ENCODE data around the gene GALNT6. TPM values are rescaled to one million over a fixed set of nuclear protein-coding genes. Genes with fewer than 3 reads are reported as not detected.

Gene GALNT6
- total RNA-seq, 1 donor from 2014 or later, result 1.7 TPM

- intact Hi-C loops (cut with DNase I), result no loop called here
- ATAC-seq (no peak), DNase-seq (ENCODE audit: missing footprints) (no peak)
These were observed 1.8 kb downstream of the GALNT6 start for GRCh38 chr12:51389302-51389999.

- ATAC-seq (no peak), DNase-seq (ENCODE audit: missing footprints) (no peak)
- intact Hi-C loops (cut with DNase I), result no loop called here
These were observed 2.4 kb downstream of the GALNT6 start for GRCh38 chr12:51388846-51389245.

- DNase-seq (ENCODE audit: missing footprints), result no peak
These were observed 3.0 kb downstream of the GALNT6 start for GRCh38 chr12:51388069-51388799.

GRCh38 chr12:51386351-51386750 is 4.9 kb downstream of the GALNT6 start:
- intact Hi-C loops (cut with DNase I), result no loop called here
- ATAC-seq, result no peak
- DNase-seq (ENCODE audit: missing footprints), result no peak

More at GRCh38 chr12:51388069-51388799, 3.0 kb downstream of the GALNT6 start:
- intact Hi-C loops (cut with DNase I), result no loop called here
- ATAC-seq, result no peak

- intact Hi-C loops (cut with DNase I), result no loop called here
- no peak for DNase-seq (ENCODE audit: missing footprints)
- no peak for ATAC-seq
These were observed 7.8 kb downstream of the GALNT6 start for GRCh38 chr12:51383269-51383905.

GRCh38 chr12:51382173-51382572 is 9.0 kb downstream of the GALNT6 start:
- ATAC-seq, result no peak
- DNase-seq (ENCODE audit: missing footprints), result no peak
- intact Hi-C loops (cut with DNase I), result no loop called here

GRCh38 chr12:51381226-51382079 is 9.8 kb downstream of the GALNT6 start:
- ATAC-seq (no peak), DNase-seq (ENCODE audit: missing footprints) (no peak)
- intact Hi-C loops (cut with DNase I), result no loop called here

- intact Hi-C loops (cut with DNase I), result no loop called here
- DNase-seq (ENCODE audit: missing footprints) (no peak), ATAC-seq (no peak)
These were observed 11.6 kb downstream of the GALNT6 start for GRCh38 chr12:51379571-51379970.

- intact Hi-C loops (cut with DNase I), result no loop called here
- no peak for DNase-seq (ENCODE audit: missing footprints)
- ATAC-seq, result no peak
These were observed 12.5 kb downstream of the GALNT6 start for GRCh38 chr12:51378749-51379148.

GRCh38 chr12:51377099-51377984 is 13.9 kb downstream of the GALNT6 start:
- DNase-seq (ENCODE audit: missing footprints), result no peak
- intact Hi-C loops (cut with DNase I), result no loop called here
- no peak for ATAC-seq

- DNase-seq (ENCODE audit: missing footprints) (no peak), ATAC-seq (no peak)
- intact Hi-C loops (cut with DNase I), result no loop called here
These were observed 16.4 kb downstream of the GALNT6 start for GRCh38 chr12:51374856-51375255.

- intact Hi-C loops (cut with DNase I), result no loop called here
- DNase-seq (ENCODE audit: missing footprints) (no peak), ATAC-seq (no peak)
These were observed 16.8 kb downstream of the GALNT6 start for GRCh38 chr12:51374361-51374760.

GRCh38 chr12:51373187-51373586 is 18.0 kb downstream of the GALNT6 start:
- DNase-seq (ENCODE audit: missing footprints) (no peak), ATAC-seq (no peak)
- intact Hi-C loops (cut with DNase I), result no loop called here

GRCh38 chr12:51372021-51372420 is 19.2 kb downstream of the GALNT6 start:
- intact Hi-C loops (cut with DNase I), result no loop called here
- no peak for ATAC-seq
- no peak for DNase-seq (ENCODE audit: missing footprints)

- DNase-seq (ENCODE audit: missing footprints), result no peak
These were observed 19.8 kb downstream of the GALNT6 start for GRCh38 chr12:51371295-51371953.

GRCh38 chr12:51370667-51371066 is 20.5 kb downstream of the GALNT6 start:
- intact Hi-C loops (cut with DNase I), result no loop called here
- DNase-seq (ENCODE audit: missing footprints), result no peak
- no peak for ATAC-seq

More at GRCh38 chr12:51371295-51371953, 19.8 kb downstream of the GALNT6 start:
- ATAC-seq, result peak; percentile 64
- intact Hi-C loops (cut with DNase I), result no loop called here

GRCh38 chr12:51369581-51369980 is 21.6 kb downstream of the GALNT6 start:
- intact Hi-C loops (cut with DNase I), result no loop called here
- ATAC-seq (no peak), DNase-seq (ENCODE audit: missing footprints) (no peak)

All from Right ventricle myocardium inferior (tissue), 1 donor.